B cell (primary cell): Measurements from ENCODE around the gene DECR2. TPM values are rescaled to one million over a fixed set of nuclear protein-coding genes. Genes with fewer than 3 reads are reported as not detected.

Source experiments
- ATAC-seq: fragments of 200-7000 bp; cut with Tn5 transposase; one replicate; pipeline ENCODE4 v1.10.0; 2021; ENCODE audit warnings: low read depth, mild to moderate bottlenecking, moderate number of reproducible peaks, moderate library complexity
- CTCF ChIA-PET: fragments of 350-600 bp; sonication (Branson Sonifier 250); formaldehyde crosslinking; loops from one replicate; lab custom pipeline; 2021; ENCODE audit warnings: antibody characterized with exemption, inconsistent platforms; lab: Charles Lee
- POLR2A ChIA-PET: fragments of 350-600 bp; sonication (Branson Sonifier 250); formaldehyde crosslinking; loops from one replicate; lab custom pipeline; 2021; ENCODE audit warnings: antibody characterized with exemption; lab: Charles Lee
- DNase-seq: peaks from one replicate; pipeline ENCODE4 v3.0.0; 2013
- H2AFZ ChIP-seq: 2 replicates; pipeline ENCODE4 v1.6.1; 2012; ENCODE audit warnings: mild to moderate bottlenecking, low read depth, low read length; ENCODE audit not compliant: insufficient read depth, poor library complexity, severe bottlenecking
- H3K27ac ChIP-seq, 2 donors: 1 replicate in 1 of 2; 2 replicates in 1 of 2; pipeline ENCODE4 v1.5.1; 2012 to 2013; ENCODE audit warnings: low read length in 2 of 2, mild to moderate bottlenecking in 2 of 2, moderate library complexity in 1 of 2
- H3K27me3 ChIP-seq, 4 experiments: fragments of 200-600 bp in 1 of 4; sonication (generic) in 1 of 4; replicated peaks in 1 of 4; 1 replicate in 2 of 4; 2 replicates in 2 of 4; pipeline versions ENCODE4 v1.6.1 to v1.7.0; 2013 to 2016; ENCODE audit warnings: low read length in 3 of 4, mild to moderate bottlenecking in 2 of 4, mixed read lengths in 1 of 4, moderate library complexity in 1 of 4; ENCODE audit not compliant: insufficient read depth in 4 of 4, control insufficient read depth in 3 of 4; ENCODE audit errors: control extremely low read depth in 1 of 4
- H3K36me3 ChIP-seq, 2 experiments: replicated peaks in 1 of 2; 1 replicate in 1 of 2; 2 replicates in 1 of 2; pipeline versions ENCODE4 v1.6.1 to v1.7.1; 2013; ENCODE audit warnings: low read length in 1 of 2; ENCODE audit not compliant: insufficient read depth in 2 of 2, control insufficient read depth in 1 of 2; ENCODE audit errors: control extremely low read depth in 1 of 2, extremely low read depth in 1 of 2
- H3K4me1 ChIP-seq, 2 donors: fragments of 200-600 bp in 1 of 2; sonication (generic) in 1 of 2; 1 replicate in 1 of 2; 2 replicates in 1 of 2; pipeline versions ENCODE4 v1.5.1 to v1.6.1; 2013 to 2017; ENCODE audit warnings: low read length in 2 of 2; ENCODE audit not compliant: control insufficient read depth in 2 of 2, insufficient read depth in 2 of 2
- H3K4me2 ChIP-seq: replicated peaks from 2 replicates; pipeline ENCODE3; 2012; ENCODE audit warnings: mild to moderate bottlenecking, low read depth, low read length; ENCODE audit not compliant: poor library complexity, severe bottlenecking
- H3K4me3 ChIP-seq, 5 experiments: fragments of 200-600 bp in 1 of 5; sonication (generic) in 1 of 5; 1 replicate in 3 of 5; 2 replicates in 2 of 5; pipeline versions ENCODE4 v1.5.1 to v1.7.0; 2011 to 2016; ENCODE audit warnings: low read length in 4 of 5, mild to moderate bottlenecking in 4 of 5, low read depth in 2 of 5, control low read depth in 1 of 5, moderate library complexity in 1 of 5; ENCODE audit not compliant: insufficient read depth in 1 of 5; ENCODE audit errors: control extremely low read depth in 1 of 5, extremely low read depth in 1 of 5
- H3K79me2 ChIP-seq: fragments of 200-600 bp; sonication (generic); one replicate; pipeline ENCODE4 v1.6.0; 2016; ENCODE audit warnings: low read length; ENCODE audit not compliant: control insufficient read depth, insufficient read depth
- H3K9ac ChIP-seq: fragments of 200-600 bp; sonication (generic); 2 replicates; pipeline ENCODE4 v1.6.1; 2017; ENCODE audit warnings: mild to moderate bottlenecking, low read length, moderate library complexity
- H3K9me3 ChIP-seq, 3 donors: one replicate each; pipeline versions ENCODE4 v1.6.1 to v1.7.1; 2013; ENCODE audit warnings: low read length in 2 of 3; ENCODE audit not compliant: control insufficient read depth in 2 of 3, insufficient read depth in 1 of 3; ENCODE audit errors: control extremely low read depth in 1 of 3
- H4K20me1 ChIP-seq: 2 replicates; pipeline ENCODE4 v1.6.0; 2012; ENCODE audit warnings: mild to moderate bottlenecking, low read length; ENCODE audit not compliant: insufficient read depth, control insufficient read depth, poor library complexity, severe bottlenecking
- H3K27ac Mint-ChIP-seq: one replicate; pipeline ENCODE4 v1.8.0; 2021; ENCODE audit warnings: mixed read lengths
- H3K27me3 Mint-ChIP-seq: one replicate; pipeline ENCODE4 v1.8.0; 2021; ENCODE audit warnings: mixed read lengths
- H3K4me1 Mint-ChIP-seq: one replicate; pipeline ENCODE4 v1.8.0; 2021; ENCODE audit warnings: mixed read lengths
- H3K4me3 Mint-ChIP-seq: one replicate; pipeline ENCODE4 v1.8.0; 2021; ENCODE audit warnings: mixed read lengths
- H3K9me3 Mint-ChIP-seq: one replicate; pipeline ENCODE4 v1.8.0; 2022; ENCODE audit warnings: mixed read lengths; ENCODE audit not compliant: insufficient read depth
- CTCF ChIP-seq: fragments of 200-600 bp; IDR thresholded peaks from one replicate; pipeline ENCODE4 v1.8.0; 2022; ENCODE audit warnings: antibody characterized with exemption, mild to moderate bottlenecking
- EZH2 ChIP-seq: IDR thresholded peaks from 2 replicates; pipeline ENCODE4 v1.6.1; 2012; ENCODE audit warnings: borderline replicate concordance, low read depth, mild to moderate bottlenecking, moderate library complexity, low read length; ENCODE audit not compliant: insufficient read depth, poor library complexity, severe bottlenecking
- WGBS: methylation state at CpG from one replicate; pipeline ENCODE4 v1.1.5; 2013; ENCODE audit warnings: missing lambda C conversion rate; ENCODE audit not compliant: insufficient coverage; 5-methylcytosine and 5-hydroxymethylcytosine counted together
- intact Hi-C: fragments of 100-400 bp; cut with micrococcal nuclease; formaldehyde crosslinking; loops from one replicate; pipeline ENCODE4 v1.10.0; 2022
- polyA plus RNA-seq: library from polyadenylated mRNA; depleted of rRNA; stranded (reverse); fragments of >200 nt; gene quantifications from 2 replicates; pipeline ENCODE4 v1.2.3, GENCODE V29; 2012
- total RNA-seq, 2 donors: library from RNA; stranded (reverse); fragments of 120-200 nt in 1 of 2; gene quantifications; 1 replicate in 1 of 2; 2 replicates in 1 of 2; pipeline versions ENCODE4 v1.2.3 to v1.2.4, GENCODE V29; 2013 to 2022

DECR2 gene
- total and polyA plus RNA-seq, 2 donors (not counting 1 experiment from before 2014, with no cell fraction given): 11.0 to 16.3 TPM

- Histone ChIP-seq H3K4me3 (peak within 1 kb of the TSS; percentile 41 to 73 (median 55)), H3K36me3 (no peaks in the 10 kb centered on the region), H3K79me2 (peaks cover 35% of the 10 kb centered on the region), H3K9ac (peak within 1 kb of the TSS; percentile 68), H3K4me1 (peaks cover 16 to 32% of the 10 kb centered on the region in 2 donors), H3K27me3 (no peaks in the 10 kb centered on the region), H3K4me2 (peak within 1 kb of the TSS; percentile 96), H3K27ac (peak within 1 kb of the TSS; percentile 38 to 56), H3K9me3 (peaks cover 0 to 4% (median 0%) of the 10 kb centered on the region in 3 donors), H4K20me1 (peaks cover 46% of the 10 kb centered on the region), H2AFZ (peak within 1 kb of the TSS; percentile 59)
- ATAC-seq (peak; percentile 88), DNase-seq (peak; percentile 97)
- TF ChIP-seq CTCF: peak; percentile 23
- TF ChIP-seq EZH2: no peak
- H3K27me3 Mint-ChIP-seq: no peaks in the 10 kb centered on the region
- H3K9me3 Mint-ChIP-seq: no peaks in the 10 kb centered on the region
- WGBS: 4% methylated on average over 102 of the region's 113 CpGs
- H3K4me1 Mint-ChIP-seq: peaks cover 31% of the 10 kb centered on the region
- CTCF ChIA-PET: interaction anchor here (1.0 to 1.3 kb wide), 3 partner anchors 11 to 246 kb away, joined by 3 read pairs; partner anchors contain the start of gene DECR2
- POLR2A ChIA-PET: interaction anchor here (0.6 to 2.8 kb wide), 11 partner anchors 9 to 1783 kb away, joined by 3 to 20 read pairs (median 3); partner anchors contain the start of genes DECR2, FAM234A, MRPL28 and RAB11FIP3
- H3K27ac Mint-ChIP-seq: peak within 1 kb of the TSS; percentile 75
- intact Hi-C loops: loop anchor here (1.0 to 2.0 kb wide), 7 partner anchors 18 to 174 kb away; partner anchors contain the start of genes CAPN15, DECR2, FAM234A and LUC7L
- H3K4me3 Mint-ChIP-seq: peak within 1 kb of the TSS; percentile 86
These were observed 48.9 kb upstream of the DECR2 start, which contains the start of gene AXIN1 for GRCh38 chr16:352547-353403. AXIN1 (minus strand) TSS chr16:352723; CDS start chr16:347025, 5,698 bp downstream.
